Heart right ventricle (tissue), 16 donors: ENCODE results near the gene C9orf57. TPM values are rescaled to one million over a fixed set of nuclear protein-coding genes. Genes with fewer than 3 reads are reported as not detected.
"Not testable (repeated sequence)": the region's sequence is repeated elsewhere in the genome, so short reads cannot be mapped to it uniquely, and the experiment has no call there.

Experiments used
- ATAC-seq, 8 donors: fragments of 200-7000 bp; cut with Tn5 transposase; one replicate each; pipeline ENCODE4 v1.9.1; 2020; ENCODE audit warnings: mild to moderate bottlenecking in 8 of 8, moderate library complexity in 8 of 8, moderate number of reproducible peaks in 1 of 8
- DNase-seq, 2 donors: peaks; one replicate each; pipeline ENCODE4 v3.0.0-alpha.2; 2020
- H3K27ac ChIP-seq, 10 donors: fragments of 200-600 bp; sonication (generic) in 2 of 10; one replicate each; pipeline versions ENCODE4 v1.5.0 to v1.8.0; 2020 to 2022; ENCODE audit warnings: mild to moderate bottlenecking in 3 of 10
- H3K27me3 ChIP-seq, 7 donors: fragments of 200-600 bp; one replicate each; pipeline ENCODE4 v1.8.0; 2021 to 2022; ENCODE audit warnings: mild to moderate bottlenecking in 2 of 7
- H3K36me3 ChIP-seq, 9 donors: fragments of 200-600 bp; sonication (generic) in 1 of 9; one replicate each; pipeline versions ENCODE4 v1.5.0 to v1.8.0; 2020 to 2022; ENCODE audit warnings: mild to moderate bottlenecking in 2 of 9
- H3K4me1 ChIP-seq, 9 donors: fragments of 200-600 bp; sonication (generic) in 1 of 9; one replicate each; pipeline versions ENCODE4 v1.5.0 to v1.8.0; 2020 to 2022; ENCODE audit warnings: mild to moderate bottlenecking in 4 of 9
- H3K4me3 ChIP-seq, 10 donors: fragments of 200-600 bp; sonication (generic) in 2 of 10; one replicate each; pipeline versions ENCODE4 v1.5.0 to v1.8.0; 2020 to 2022; ENCODE audit warnings: mild to moderate bottlenecking in 7 of 10, moderate library complexity in 2 of 10
- H3K9me3 ChIP-seq, 11 donors: fragments of 200-600 bp in 10 of 11; sonication (generic) in 2 of 11; one replicate each; pipeline versions ENCODE4 v1.5.0 to v1.8.0; 2013 to 2022; ENCODE audit warnings: mild to moderate bottlenecking in 2 of 11, control low read depth in 1 of 11, moderate library complexity in 1 of 11
- WGBS, 2 donors: extraction: QIAGEN DNeasy Blood & Tissue Kit; methylation state at CpG; one replicate each; pipeline ENCODE4 v1.1.7; 2013; ENCODE audit warnings: inconsistent platforms in 1 of 2; 5-methylcytosine and 5-hydroxymethylcytosine counted together
- intact Hi-C, 10 donors: fragments of 100-400 bp; cut with DNase I; formaldehyde crosslinking; loops; one replicate each; pipeline versions ENCODE4 v1.11.1 to v1.14.2; 2022
- long read RNA-seq, 3 donors: library from polyadenylated mRNA; unstranded; transcript quantifications; one replicate each; pipeline ENCODE4 v2.0.0, GENCODE V29; 2020 to 2021
- polyA plus RNA-seq, 2 donors: library from polyadenylated mRNA; stranded (reverse); fragments of 200-250 nt; gene quantifications; one replicate each; pipeline ENCODE4 v1.2.3, GENCODE V29; 2013
- total RNA-seq, 10 donors: library from RNA; stranded (reverse); fragmentation: NEBNext Ultra II Directional in 3 of 10; extraction: Animal tissue kit (Norgen Biotek cat#: 25700) in 3 of 10; gene quantifications; one replicate each; pipeline versions ENCODE4 v1.2.1 to v1.2.4, GENCODE V29; 2021 to 2023
- TF ChIP-seq, protein P1 (sequence below), 9 donors: fragments of 200-600 bp; sonication (generic) in 2 of 9; IDR thresholded peaks; one replicate each; pipeline versions ENCODE4 v1.5.0 to v1.8.0; 2021 to 2022; ENCODE audit warnings: antibody characterized with exemption in 9 of 9, mild to moderate bottlenecking in 5 of 9, moderate library complexity in 1 of 9
- donor health status: Arrhythmogenic right ventricular cardiomyopathy.
- donor health status: ischemic (EF 13 %, LVEDD 7.1; RV severe dilation, severe dysfunction).
- donor health status: healthy with polysubstance abuse.
- donor health status: DM: no; HTN: yes; CAD: no.
- donor health status: DM: no; HTN: no; CAD: no.
- donor health status: ischemic (EF 25% LVEDD 6.9; RV normal size, moderate dysfunction).
- donor health status: ischemic (EF 25% LVEDD 5.7; RV mildly dilated, moderate dysfunction).
- donor health status: healthy.
- donor health status: DM: yes; HTN: yes; CAD: no.
- donor health status: Ischemic cardiomyopathy.
- donor health status: ischemic (EF 35%, LVEDD 5.7; RV mildly dilated, moderate dysfunction).
- donor health status: nonischemic (EF 11% LVEDD 7.7; RV severe dilation, severe dysfunction).
- donor health status: DM: yes; HTN: yes; CAD: no.
- donor health status: PGD.
- donor health status: ischemic (EF 29% LVEDD 5.4; RV normal size, mild dysfunction).
- donor health status: nonischemic (EF 23%, LVEDD 6.1; RV moderate dilation, normal function).

The C9orf57 gene, protein sequence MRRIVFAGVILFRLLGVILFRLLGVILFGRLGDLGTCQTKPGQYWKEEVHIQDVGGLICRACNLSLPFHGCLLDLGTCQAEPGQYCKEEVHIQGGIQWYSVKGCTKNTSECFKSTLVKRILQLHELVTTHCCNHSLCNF
- total RNA-seq, result not detected
- not detected for polyA plus RNA-seq
- long read RNA-seq, donor 1, result 0 reads
- long read RNA-seq, donor 2, result 0 reads
- long read RNA-seq, donor 3, result 0 reads

DNA sequence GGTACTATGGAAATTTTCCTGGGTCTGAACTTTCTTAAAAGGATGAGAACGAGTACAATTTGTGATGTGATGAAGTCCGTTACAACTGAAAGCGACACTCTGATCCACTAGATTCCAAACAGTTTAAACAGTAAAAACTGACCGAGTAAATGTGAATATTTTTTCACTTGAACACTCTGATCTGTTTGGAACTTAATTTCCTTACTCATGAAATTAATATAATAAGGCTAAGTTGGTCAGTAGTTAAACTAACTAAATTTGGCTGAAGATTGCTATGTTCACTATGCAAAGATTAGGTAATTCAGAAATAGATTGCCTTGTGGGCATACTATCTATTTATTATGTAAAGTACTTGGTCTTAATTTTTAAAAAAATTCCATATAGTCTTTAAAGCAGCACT lies at the start of gene C9orf57:
Gene C9orf57, minus strand, starts transcription at position 101 of the 400 bp plus-strand sequence. CDS start 1,282 bp downstream, outside the sequence.
- no peak within 1 kb of the TSS for H3K27ac ChIP-seq
- H3K4me1 ChIP-seq, result no peaks in the 10 kb centered on the region
- H3K36me3 ChIP-seq, result no peaks in the 10 kb centered on the region
- DNase-seq (no peak), ATAC-seq (no peak)
- H3K27me3 ChIP-seq, result no peaks in the 10 kb centered on the region
- H3K4me3 ChIP-seq, result no peak within 1 kb of the TSS
- intact Hi-C loops, result no loop called here
- 91 to 96% methylated on average over 4 of the region's 4 CpGs for WGBS, 2 donors
- TF ChIP-seq, protein P1, sequence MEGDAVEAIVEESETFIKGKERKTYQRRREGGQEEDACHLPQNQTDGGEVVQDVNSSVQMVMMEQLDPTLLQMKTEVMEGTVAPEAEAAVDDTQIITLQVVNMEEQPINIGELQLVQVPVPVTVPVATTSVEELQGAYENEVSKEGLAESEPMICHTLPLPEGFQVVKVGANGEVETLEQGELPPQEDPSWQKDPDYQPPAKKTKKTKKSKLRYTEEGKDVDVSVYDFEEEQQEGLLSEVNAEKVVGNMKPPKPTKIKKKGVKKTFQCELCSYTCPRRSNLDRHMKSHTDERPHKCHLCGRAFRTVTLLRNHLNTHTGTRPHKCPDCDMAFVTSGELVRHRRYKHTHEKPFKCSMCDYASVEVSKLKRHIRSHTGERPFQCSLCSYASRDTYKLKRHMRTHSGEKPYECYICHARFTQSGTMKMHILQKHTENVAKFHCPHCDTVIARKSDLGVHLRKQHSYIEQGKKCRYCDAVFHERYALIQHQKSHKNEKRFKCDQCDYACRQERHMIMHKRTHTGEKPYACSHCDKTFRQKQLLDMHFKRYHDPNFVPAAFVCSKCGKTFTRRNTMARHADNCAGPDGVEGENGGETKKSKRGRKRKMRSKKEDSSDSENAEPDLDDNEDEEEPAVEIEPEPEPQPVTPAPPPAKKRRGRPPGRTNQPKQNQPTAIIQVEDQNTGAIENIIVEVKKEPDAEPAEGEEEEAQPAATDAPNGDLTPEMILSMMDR (IDR thresholded peaks at IDR 0.05), result no peak
- no peaks in the 10 kb centered on the region for H3K9me3 ChIP-seq

DNA sequence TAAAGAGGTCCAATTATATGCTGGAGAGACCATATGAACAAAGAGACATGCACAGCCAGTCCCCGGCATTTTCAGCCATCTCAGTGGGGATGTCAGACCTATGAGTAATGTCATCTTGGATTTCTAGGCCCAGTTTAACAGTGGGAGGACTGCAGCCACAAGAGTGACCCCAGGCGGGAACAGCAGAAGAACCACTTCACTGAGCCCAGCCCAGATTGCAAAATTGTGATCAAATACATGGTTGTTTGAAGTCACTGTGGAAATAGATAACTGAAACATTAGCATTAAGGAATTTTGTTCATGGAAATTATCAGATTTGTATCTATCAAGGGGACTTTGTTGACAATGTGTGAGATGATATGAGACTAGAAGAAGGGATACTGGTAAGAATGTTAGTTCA lies 42.1 kb upstream of the C9orf57 start:
- Histone ChIP-seq H3K36me3 (no peaks in the 10 kb centered on the region), H3K27ac (no peak overlapping the region), H3K27me3 (no peaks in the 10 kb centered on the region), H3K9me3 (peaks cover 0 to 31% (median 0%) of the 10 kb centered on the region in 11 donors), H3K4me3 (no peak overlapping the region), H3K4me1 (no peaks in the 10 kb centered on the region)
- ATAC-seq (no peak), DNase-seq (no peak)
- TF ChIP-seq, protein P1 (IDR thresholded peaks at IDR 0.05), result no peak
- 79 to 89% methylated on average over 2 of the region's 2 CpGs for WGBS, 2 donors
- intact Hi-C loops, result no loop called here

DNA sequence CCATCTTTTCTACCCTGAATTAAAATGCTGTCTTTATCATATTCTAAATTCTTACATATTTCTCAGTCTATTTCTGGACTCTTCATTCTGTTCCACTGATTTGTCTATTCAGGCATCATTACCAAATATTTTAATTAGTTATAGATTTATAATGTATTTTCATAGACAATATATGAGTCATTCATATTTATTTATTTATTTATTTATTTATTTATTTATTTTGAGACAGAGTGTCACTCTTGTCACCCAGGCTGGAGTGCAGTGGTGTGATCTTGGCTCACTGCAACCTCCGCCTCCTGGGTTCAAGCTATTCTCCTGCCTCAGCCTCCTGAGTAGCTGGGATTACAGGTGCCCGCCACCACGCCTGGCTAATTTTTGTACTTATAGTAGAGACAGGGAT lies 35.1 kb upstream of the C9orf57 start:
- H3K36me3 ChIP-seq, intact Hi-C loops, H3K4me3 ChIP-seq, H3K4me1 ChIP-seq, ATAC-seq, H3K27ac ChIP-seq, DNase-seq, H3K27me3 ChIP-seq: not testable (repeated sequence)
- peaks cover 0 to 40% (median 0%) of the 10 kb centered on the region in 11 donors for H3K9me3 ChIP-seq
- 78 to 83% methylated on average over 3 of the region's 3 CpGs for WGBS, 2 donors

DNA sequence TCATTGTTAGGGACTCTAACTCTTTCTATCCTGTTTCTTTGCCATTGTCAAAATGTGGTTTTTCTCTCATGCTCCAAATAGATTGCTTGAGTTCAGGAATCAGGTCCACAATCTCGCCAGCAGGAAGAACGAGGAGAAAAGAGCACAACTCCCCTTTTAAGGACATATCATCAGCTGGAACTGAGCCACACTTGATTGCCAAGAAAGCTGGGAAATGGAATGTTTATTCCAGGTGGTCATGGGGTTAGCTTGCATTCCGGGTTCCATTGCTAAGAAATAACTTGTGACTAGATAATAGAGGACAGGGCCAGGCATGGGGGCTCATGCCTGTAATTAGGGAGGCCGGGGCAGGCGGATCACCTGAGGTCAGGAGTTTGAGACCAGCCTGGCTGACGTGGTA lies 32.4 kb upstream of the C9orf57 start:
- Histone ChIP-seq H3K4me1 (no peaks in the 10 kb centered on the region), H3K36me3 (no peaks in the 10 kb centered on the region), H3K4me3 (no peak overlapping the region), H3K27ac (no peak overlapping the region), H3K9me3 (peaks cover 0 to 22% (median 0%) of the 10 kb centered on the region in 11 donors), H3K27me3 (no peaks in the 10 kb centered on the region)
- WGBS, 2 donors, result 65 to 74% methylated on average over 6 of the region's 6 CpGs
- DNase-seq (no peak), ATAC-seq (no peak)
- intact Hi-C loops, result no loop called here
- TF ChIP-seq, protein P1 (IDR thresholded peaks at IDR 0.05), result no peak

DNA sequence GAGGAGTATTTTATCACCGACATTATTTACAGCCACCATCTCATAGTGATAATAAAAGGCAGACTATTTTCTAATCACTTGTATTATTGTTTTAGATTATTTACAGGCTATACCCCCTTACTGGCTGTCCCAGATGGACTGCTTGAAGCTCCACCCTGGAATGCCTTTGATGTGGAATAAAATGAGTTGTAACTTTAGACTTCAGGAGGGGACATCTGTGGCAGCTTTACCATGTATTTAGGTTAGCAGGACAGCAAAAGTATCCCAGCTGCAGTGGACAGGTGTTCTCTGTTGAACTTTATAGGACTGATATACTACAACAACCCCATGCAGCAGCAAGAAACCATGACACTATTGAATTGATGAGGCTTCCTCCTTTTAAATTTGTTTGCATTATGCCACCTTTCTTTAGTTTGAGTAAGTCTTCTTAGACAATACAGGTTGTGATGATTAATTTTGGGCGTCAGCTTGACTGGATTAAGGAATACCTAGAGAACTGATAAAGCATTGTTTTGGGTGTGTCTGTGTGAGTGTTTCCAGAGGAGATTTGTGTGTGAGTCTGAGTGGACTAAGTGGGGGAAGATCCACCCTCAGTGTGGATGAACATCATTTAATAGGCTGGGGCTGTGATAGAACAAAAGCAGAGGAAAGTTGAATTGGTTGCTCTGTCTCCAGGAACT lies 29.2 kb upstream of the C9orf57 start:
- H3K27ac ChIP-seq, result no peak overlapping the region
- H3K9me3 ChIP-seq, result peaks cover 0 to 3% (median 0%) of the 10 kb centered on the region in 11 donors
- intact Hi-C loops, result no loop called here
- TF ChIP-seq, protein P1 (IDR thresholded peaks at IDR 0.05), result no peak
- WGBS, 2 donors, result 70 to 78% methylated on average over 2 of the region's 2 CpGs
- no peaks in the 10 kb centered on the region for H3K4me1 ChIP-seq
- DNase-seq (no peak), ATAC-seq (no peak)
- H3K36me3 ChIP-seq, result no peaks in the 10 kb centered on the region
- H3K4me3 ChIP-seq, result no peak overlapping the region
- no peaks in the 10 kb centered on the region for H3K27me3 ChIP-seq
